HEK293 (cell line): ENCODE data around the gene RFX2.

Experiments
- CTCF ChIA-PET: fragments of 350-600 bp; formaldehyde crosslinking; extraction: SDS; loops from one replicate; lab custom pipeline; 2021; ENCODE audit warnings: antibody characterized with exemption; lab: Yijun Ruan, JAX
- POLR2A ChIA-PET: fragments of 300-600 bp; formaldehyde crosslinking; extraction: SDS; loops from one replicate; lab custom pipeline; 2020; ENCODE audit warnings: antibody characterized with exemption, inconsistent platforms; lab: Yijun Ruan, JAX
- H3K27ac ChIP-seq: fragments of 200-500 bp; sonication (Bioruptor generic); 2 replicates; pipeline ENCODE4 v1.5.1; 2014; ENCODE audit warnings: low read depth, low read length, control low read depth, inconsistent platforms; ENCODE audit errors: extremely low read depth
- H3K36me3 ChIP-seq, 2 experiments: fragments of 200-500 bp in 1 of 2; sonication (Bioruptor generic) in 1 of 2; 1 replicate in 1 of 2; 2 replicates in 1 of 2; pipeline ENCODE4 v1.5.1; 2014 to 2017; ENCODE audit warnings: inconsistent platforms in 2 of 2, low read length in 2 of 2; ENCODE audit not compliant: control insufficient read depth in 2 of 2, insufficient read depth in 1 of 2
- H3K4me1 ChIP-seq: fragments of 200-500 bp; sonication (Bioruptor generic); 2 replicates; pipeline ENCODE4 v1.5.1; 2014; ENCODE audit warnings: mild to moderate bottlenecking, low read length, inconsistent platforms; ENCODE audit not compliant: control insufficient read depth, insufficient read depth
- H3K4me3 ChIP-seq: 2 replicates; pipeline ENCODE4 v1.5.1; 2011; ENCODE audit warnings: low read depth, mild to moderate bottlenecking, control low read depth, low read length, moderate library complexity
- H3K9me3 ChIP-seq: fragments of 200-500 bp; sonication (Bioruptor generic); 2 replicates; pipeline ENCODE4 v1.5.1; 2014; ENCODE audit warnings: low read depth, low read length, inconsistent platforms; ENCODE audit not compliant: control insufficient read depth, insufficient read depth
- HOXD13 ChIP-seq: sonication (generic); formaldehyde crosslinking; IDR thresholded peaks from 2 replicates; pipeline ENCODE4 v1.8.0; 2022; ENCODE audit warnings: missing genetic modification reagents, borderline replicate concordance
- MEIS1 ChIP-seq: sonication (generic); formaldehyde crosslinking; IDR thresholded peaks from 2 replicates; pipeline ENCODE4 v1.8.1; 2022; ENCODE audit warnings: missing genetic modification reagents, mild to moderate bottlenecking, borderline replicate concordance
- OVOL3 ChIP-seq: fragments of 450-650 bp; formaldehyde crosslinking; IDR thresholded peaks from 2 replicates; pipeline ENCODE4 v1.5.1; 2016; ENCODE audit warnings: missing biosample characterization, missing genetic modification characterization
- PATZ1 ChIP-seq: fragments of 450-650 bp; formaldehyde crosslinking; IDR thresholded peaks from 2 replicates; pipeline ENCODE4 v1.5.1; 2016; ENCODE audit warnings: missing biosample characterization, missing genetic modification characterization
- PRDM6 ChIP-seq: fragments of 450-650 bp; formaldehyde crosslinking; IDR thresholded peaks from 2 replicates; pipeline ENCODE4 v1.5.1; 2017; ENCODE audit warnings: missing biosample characterization, missing genetic modification characterization
- SP2 ChIP-seq: fragments of 450-650 bp; formaldehyde crosslinking; IDR thresholded peaks from 2 replicates; pipeline ENCODE4 v1.5.1; 2016; ENCODE audit warnings: missing biosample characterization, missing genetic modification characterization
- SP3 ChIP-seq: fragments of 450-650 bp; formaldehyde crosslinking; IDR thresholded peaks from 2 replicates; pipeline ENCODE4 v1.5.1; 2016; ENCODE audit warnings: missing biosample characterization, missing genetic modification characterization
- WT1 ChIP-seq: fragments of 450-650 bp; formaldehyde crosslinking; IDR thresholded peaks from 2 replicates; pipeline ENCODE4 v1.5.1; 2016; ENCODE audit warnings: missing biosample characterization, missing genetic modification characterization
- ZBTB1 ChIP-seq: fragments of 450-650 bp; formaldehyde crosslinking; IDR thresholded peaks from 2 replicates; pipeline ENCODE4 v1.5.1; 2016; ENCODE audit warnings: missing biosample characterization, missing genetic modification characterization
- ZBTB49 ChIP-seq: fragments of 450-650 bp; formaldehyde crosslinking; IDR thresholded peaks from 2 replicates; pipeline ENCODE4 v1.5.1; 2016; ENCODE audit warnings: missing biosample characterization, missing genetic modification characterization, low read depth
- ZNF223 ChIP-seq: fragments of 450-650 bp; formaldehyde crosslinking; IDR thresholded peaks from 2 replicates; pipeline ENCODE4 v1.5.1; 2016; ENCODE audit warnings: missing biosample characterization, missing genetic modification characterization
- ZNF266 ChIP-seq: fragments of 450-650 bp; formaldehyde crosslinking; IDR thresholded peaks from 2 replicates; pipeline ENCODE4 v1.5.1; 2016; ENCODE audit warnings: missing biosample characterization, missing genetic modification characterization, low read depth
- ZNF473 ChIP-seq: fragments of 450-650 bp; formaldehyde crosslinking; IDR thresholded peaks from 2 replicates; pipeline ENCODE4 v1.5.1; 2017; ENCODE audit warnings: missing biosample characterization, missing genetic modification characterization
- ZNF514 ChIP-seq: fragments of 450-650 bp; formaldehyde crosslinking; IDR thresholded peaks from 2 replicates; pipeline ENCODE4 v1.5.1; 2016; ENCODE audit warnings: missing biosample characterization, missing genetic modification characterization
- ZNF518A ChIP-seq: fragments of 450-650 bp; formaldehyde crosslinking; conservative IDR thresholded peaks from 2 replicates; pipeline ENCODE4 v1.5.1; 2016; ENCODE audit warnings: low read depth, missing biosample characterization, missing genetic modification characterization
- ZNF791 ChIP-seq: fragments of 450-650 bp; formaldehyde crosslinking; IDR thresholded peaks from 2 replicates; pipeline ENCODE4 v1.5.1; 2016; ENCODE audit warnings: missing biosample characterization, missing genetic modification characterization
- ZSCAN5A ChIP-seq: fragments of 450-650 bp; formaldehyde crosslinking; IDR thresholded peaks from 2 replicates; pipeline ENCODE4 v1.5.1; 2016; ENCODE audit warnings: missing biosample characterization, missing genetic modification characterization
- TF ChIP-seq, protein P1 (sequence below): fragments of 450-650 bp; formaldehyde crosslinking; IDR thresholded peaks from 2 replicates; pipeline ENCODE4 v1.5.1; 2017; ENCODE audit warnings: missing biosample characterization, missing genetic modification characterization
- TF ChIP-seq, protein P2 (sequence below): fragments of 450-650 bp; formaldehyde crosslinking; IDR thresholded peaks from 2 replicates; pipeline ENCODE4; 2016; ENCODE audit warnings: missing biosample characterization, missing genetic modification characterization

Gene RFX2

GRCh38 chr19:6058518-6059201, 51.6 kb downstream of the RFX2 start:
- H3K36me3 ChIP-seq, result no peaks in the 10 kb centered on the region
- ChIA-PET CTCF (interaction anchor here (0.6 kb wide), 1 partner anchor 10 kb away, joined by 3 read pairs; no protein-coding TSS in a partner anchor), POLR2A (no interaction called here)
- TF ChIP-seq ZNF473, result no peak
- TF ChIP-seq ZNF518A (tag by site-specific recombination), result no peak
- TF ChIP-seq PATZ1 (tag by site-specific recombination), result no peak
- TF ChIP-seq ZNF223 (tag by site-specific recombination), result no peak
- TF ChIP-seq ZNF791, result no peak
- TF ChIP-seq, protein P1, sequence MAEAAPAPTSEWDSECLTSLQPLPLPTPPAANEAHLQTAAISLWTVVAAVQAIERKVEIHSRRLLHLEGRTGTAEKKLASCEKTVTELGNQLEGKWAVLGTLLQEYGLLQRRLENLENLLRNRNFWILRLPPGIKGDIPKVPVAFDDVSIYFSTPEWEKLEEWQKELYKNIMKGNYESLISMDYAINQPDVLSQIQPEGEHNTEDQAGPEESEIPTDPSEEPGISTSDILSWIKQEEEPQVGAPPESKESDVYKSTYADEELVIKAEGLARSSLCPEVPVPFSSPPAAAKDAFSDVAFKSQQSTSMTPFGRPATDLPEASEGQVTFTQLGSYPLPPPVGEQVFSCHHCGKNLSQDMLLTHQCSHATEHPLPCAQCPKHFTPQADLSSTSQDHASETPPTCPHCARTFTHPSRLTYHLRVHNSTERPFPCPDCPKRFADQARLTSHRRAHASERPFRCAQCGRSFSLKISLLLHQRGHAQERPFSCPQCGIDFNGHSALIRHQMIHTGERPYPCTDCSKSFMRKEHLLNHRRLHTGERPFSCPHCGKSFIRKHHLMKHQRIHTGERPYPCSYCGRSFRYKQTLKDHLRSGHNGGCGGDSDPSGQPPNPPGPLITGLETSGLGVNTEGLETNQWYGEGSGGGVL (tag by site-specific recombination), result no peak
- no peak for TF ChIP-seq ZNF514
- TF ChIP-seq ZBTB49, result no peak
- TF ChIP-seq SP3, result no peak
- no peak for TF ChIP-seq ZSCAN5A
- TF ChIP-seq HOXD13, result no peak
- TF ChIP-seq, protein P2, sequence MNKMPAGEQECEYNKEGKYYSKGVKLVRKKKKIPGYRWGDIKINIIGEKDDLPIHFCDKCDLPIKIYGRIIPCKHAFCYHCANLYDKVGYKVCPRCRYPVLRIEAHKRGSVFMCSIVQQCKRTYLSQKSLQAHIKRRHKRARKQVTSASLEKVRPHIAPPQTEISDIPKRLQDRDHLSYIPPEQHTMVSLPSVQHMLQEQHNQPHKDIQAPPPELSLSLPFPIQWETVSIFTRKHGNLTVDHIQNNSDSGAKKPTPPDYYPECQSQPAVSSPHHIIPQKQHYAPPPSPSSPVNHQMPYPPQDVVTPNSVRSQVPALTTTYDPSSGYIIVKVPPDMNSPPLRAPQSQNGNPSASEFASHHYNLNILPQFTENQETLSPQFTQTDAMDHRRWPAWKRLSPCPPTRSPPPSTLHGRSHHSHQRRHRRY (tag by site-specific recombination), result no peak
- no peak for TF ChIP-seq ZNF266 (tag by site-specific recombination)
- TF ChIP-seq WT1 (tag by site-specific recombination), result no peak
- TF ChIP-seq MEIS1 (CRISPR knock-in tag), result no peak
- TF ChIP-seq SP2 (tag by site-specific recombination), result no peak
- TF ChIP-seq OVOL3 (tag by site-specific recombination), result no peak
- no peak for TF ChIP-seq PRDM6
- TF ChIP-seq ZBTB1 (tag by site-specific recombination), result no peak
- H3K27ac ChIP-seq, result no peak overlapping the region
- no peak overlapping the region for H3K4me3 ChIP-seq
- H3K9me3 ChIP-seq, result no peaks in the 10 kb centered on the region
- no peaks in the 10 kb centered on the region for H3K4me1 ChIP-seq
